NCI-H2107 (cell line): Measurements from ENCODE around the gene IQSEC1.

Experiments used
- DNase-seq: peaks from one replicate; lab custom pipeline; 2025; lab: John Stamatoyannopoulos, UW

IQSEC1 gene

GRCh38 chr3:13047296-13048165 is 25.7 kb downstream of the IQSEC1 start:
- no peak for DNase-seq

GRCh38 chr3:13046569-13047274 is 26.5 kb downstream of the IQSEC1 start:
- no peak for DNase-seq

GRCh38 chr3:13045904-13046568 is 27.2 kb downstream of the IQSEC1 start:
- DNase-seq, result no peak

- no peak for DNase-seq
These were observed 27.9 kb downstream of the IQSEC1 start for GRCh38 chr3:13045241-13045903.

- DNase-seq, result no peak
These were observed 28.6 kb downstream of the IQSEC1 start for GRCh38 chr3:13044496-13045240.

- no peak for DNase-seq
These were observed 29.6 kb downstream of the IQSEC1 start for GRCh38 chr3:13043656-13044055.

- DNase-seq, result no peak
These were observed 30.4 kb downstream of the IQSEC1 start for GRCh38 chr3:13042715-13043271.

GRCh38 chr3:13042127-13042701 is 31.0 kb downstream of the IQSEC1 start:
- DNase-seq, result no peak

- DNase-seq, result no peak
These were observed 32.0 kb downstream of the IQSEC1 start for GRCh38 chr3:13041113-13041776.

GRCh38 chr3:13040361-13041074 is 32.7 kb downstream of the IQSEC1 start:
- DNase-seq, result no peak

- DNase-seq, result no peak
These were observed 33.9 kb downstream of the IQSEC1 start for GRCh38 chr3:13039213-13039896.

- DNase-seq, result no peak
These were observed 35.6 kb downstream of the IQSEC1 start for GRCh38 chr3:13037458-13038117.

- no peak for DNase-seq
These were observed 38.4 kb downstream of the IQSEC1 start for GRCh38 chr3:13034861-13035260.

- DNase-seq, result no peak
These were observed 39.0 kb downstream of the IQSEC1 start for GRCh38 chr3:13034109-13034800.

GRCh38 chr3:13032206-13032605 is 41.0 kb downstream of the IQSEC1 start:
- DNase-seq, result no peak

GRCh38 chr3:13031621-13032020 is 41.6 kb downstream of the IQSEC1 start:
- no peak for DNase-seq

GRCh38 chr3:13030684-13031083 is 42.5 kb downstream of the IQSEC1 start:
- DNase-seq, result no peak
